ENCODE results near the gene C2orf49.

GRCh38 chr2:105337122-105338019, at the start of gene C2orf49:
- TF ChIP-seq POLR2AphosphoS5 (IDR thresholded peaks at IDR 0.05) (peak; percentile 22 to 79 (median 64)), CTCF (IDR thresholded peaks at IDR 0.05) (peak in 1 of 7 experiments; percentile 25)

All from stomach (tissue), 4 donors.